ENCODE measurements around the gene PATL2. TPM values are rescaled to one million over a fixed set of nuclear protein-coding genes. Genes with fewer than 3 reads are reported as not detected.

Gene PATL2
- total and polyA plus RNA-seq, 2 experiments from 2014 or later: 0.19 TPM; not detected in 1

GRCh38 chr15:44675911-44676310, 35.2 kb downstream of the PATL2 start (continued):
- TF ChIP-seq ZNF462 (CRISPR knock-in tag; IDR thresholded peaks at IDR 0.05): no peak
- TF ChIP-seq REST (IDR thresholded peaks at IDR 0.05; ENCODE audit: unreplicated experiment): no peak

GRCh38 chr15:44673639-44674038, 37.5 kb downstream of the PATL2 start:
- H3K4me1 Mint-ChIP-seq: no peaks in the 10 kb centered on the region; the same call in 2 of the 3 replicates
- ATAC-seq: no peak
- Histone ChIP-seq H3K79me2 (replicated peaks; ENCODE audit: insufficient read depth) (no peaks in the 10 kb centered on the region), H3K4me2 (no peak overlapping the region), H2AFZ (no peak overlapping the region), H3K4me3 (no peak overlapping the region), H4K20me1 (replicated peaks; ENCODE audit: insufficient read depth) (no peaks in the 10 kb centered on the region), H3K36me3 (ENCODE audit: insufficient read depth) (no peaks in the 10 kb centered on the region), H3K4me1 (ENCODE audit: insufficient read depth) (0 out of 2 replicates have a peak, but pooled peaks cover 4% of the 10 kb centered on the region), H3K27ac (ENCODE audit: low read depth) (no peak overlapping the region), H3K27me3 (ENCODE audit: insufficient read depth) (no peaks in the 10 kb centered on the region), H3K9me2 (ENCODE audit: insufficient read depth) (0 out of 2 replicates have a peak, but pooled peaks cover 2% of the 10 kb centered on the region), H3F3A (replicated peaks; ENCODE audit: low read depth) (no peaks in the 10 kb centered on the region)
- H3K27me3 Mint-ChIP-seq (ENCODE audit: insufficient read depth, low read depth, poor library complexity): peaks cover 5% of the 10 kb centered on the region
- H3K27ac Mint-ChIP-seq: no peak overlapping the region
- H3K9me3 Mint-ChIP-seq: no peaks in the 10 kb centered on the region
- H3K36me3 Mint-ChIP-seq (ENCODE audit: low read depth): no peaks in the 10 kb centered on the region
- no peak overlapping the region for H3K4me3 Mint-ChIP-seq
- DNase-seq (ENCODE audit: low spot score): no peak
- TF ChIP-seq CREB1 (CRISPR knock-in tag; IDR thresholded peaks at IDR 0.05; ENCODE audit: low read depth) (no peak), STAT1 (IDR thresholded peaks at IDR 0.05; ENCODE audit: unreplicated experiment) (no peak), CTCF (conservative IDR thresholded peaks at IDR 0.05; ENCODE audit: low read depth in 2 of 2) (no peak)
